ENCODE measurements around the gene SLIT1. TPM values are rescaled to one million over a fixed set of nuclear protein-coding genes. Genes with fewer than 3 reads are reported as not detected.

SLIT1 gene
- total and polyA plus RNA-seq, 2 donors (not counting 1 experiment from before 2014, with no cell fraction given): 0.15 to 0.49 TPM

GRCh38 chr10:97081621-97082235, 104.0 kb downstream of the SLIT1 start:
- no peak overlapping the region for H3K4me2 ChIP-seq (replicated peaks; ENCODE audit: low read depth, low read length, poor library complexity, severe bottlenecking)
- ChIA-PET POLR2A (no interaction called here), CTCF (interaction anchor here (0.6 to 3.4 kb wide), 10 partner anchors 9 to 274 kb away, joined by 3 to 45 read pairs (median 4); no protein-coding TSS in a partner anchor)
- no peaks in the 10 kb centered on the region for H3K79me2 ChIP-seq (ENCODE audit: control insufficient read depth, insufficient read depth, low read length)
- H3K9me3 ChIP-seq (ENCODE audit: control extremely low read depth in 1 of 3, control insufficient read depth in 2 of 3, insufficient read depth in 1 of 3, low read length in 2 of 3): no peaks in the 10 kb centered on the region
- H3K36me3 ChIP-seq (replicated peaks in 1 of 2; ENCODE audit: control extremely low read depth in 1 of 2, control insufficient read depth in 1 of 2, extremely low read depth in 1 of 2, insufficient read depth in 2 of 2, low read length in 1 of 2): no peaks in the 10 kb centered on the region
- peaks cover 45% of the 10 kb centered on the region for H3K27me3 Mint-ChIP-seq
- no peak overlapping the region for H2AFZ ChIP-seq (ENCODE audit: insufficient read depth, low read depth, low read length, poor library complexity, severe bottlenecking)
- intact Hi-C loops (cut with micrococcal nuclease): loop anchor here (2.0 kb wide), 1 partner anchor 129 kb away; no protein-coding TSS in a partner anchor
- ATAC-seq (ENCODE audit: low read depth): peak; percentile 36
- H3K4me1 ChIP-seq (ENCODE audit: control insufficient read depth in 2 of 2, insufficient read depth in 2 of 2, low read length in 2 of 2): no peaks in the 10 kb centered on the region
- peak; percentile 67 for DNase-seq
- WGBS (ENCODE audit: insufficient coverage): 4% methylated on average over 5 of the region's 6 CpGs
- no peak overlapping the region for H3K9ac ChIP-seq (ENCODE audit: low read length)
- H3K27ac ChIP-seq (ENCODE audit: low read length in 2 of 2): no peak overlapping the region
- H3K27me3 ChIP-seq (replicated peaks in 1 of 4; ENCODE audit: control extremely low read depth in 1 of 4, control insufficient read depth in 3 of 4, insufficient read depth in 4 of 4, low read length in 3 of 4): peaks cover 0 to 8% (median 4%) of the 10 kb centered on the region in 4 experiments
- H3K4me3 Mint-ChIP-seq: no peak overlapping the region
- no peaks in the 10 kb centered on the region for H4K20me1 ChIP-seq (ENCODE audit: control insufficient read depth, insufficient read depth, low read length, poor library complexity, severe bottlenecking)
- no peaks in the 10 kb centered on the region for H3K4me1 Mint-ChIP-seq
- no peaks in the 10 kb centered on the region for H3K9me3 Mint-ChIP-seq (ENCODE audit: insufficient read depth)
- H3K4me3 ChIP-seq (ENCODE audit: control extremely low read depth in 1 of 5, extremely low read depth in 1 of 5, insufficient read depth in 1 of 5, low read depth in 2 of 5, low read length in 4 of 5): no peak overlapping the region
- peak; percentile 66 for TF ChIP-seq CTCF (IDR thresholded peaks at IDR 0.05)
- no peak for TF ChIP-seq EZH2 (IDR thresholded peaks at IDR 0.05; ENCODE audit: borderline replicate concordance, insufficient read depth, low read depth, low read length, poor library complexity, severe bottlenecking)
- H3K27ac Mint-ChIP-seq: no peak overlapping the region

- Histone ChIP-seq H3K27ac (ENCODE audit: low read length in 2 of 2) (no peak overlapping the region), H3K36me3 (replicated peaks in 1 of 2; ENCODE audit: control extremely low read depth in 1 of 2, control insufficient read depth in 1 of 2, extremely low read depth in 1 of 2, insufficient read depth in 2 of 2, low read length in 1 of 2) (no peaks in the 10 kb centered on the region), H3K4me2 (replicated peaks; ENCODE audit: low read depth, low read length, poor library complexity, severe bottlenecking) (no peak overlapping the region), H4K20me1 (ENCODE audit: control insufficient read depth, insufficient read depth, low read length, poor library complexity, severe bottlenecking) (no peaks in the 10 kb centered on the region), H3K27me3 (replicated peaks in 1 of 4; ENCODE audit: control extremely low read depth in 1 of 4, control insufficient read depth in 3 of 4, insufficient read depth in 4 of 4, low read length in 3 of 4) (peaks cover 0 to 8% (median 4%) of the 10 kb centered on the region in 4 experiments), H2AFZ (ENCODE audit: insufficient read depth, low read depth, low read length, poor library complexity, severe bottlenecking) (no peak overlapping the region), H3K4me3 (ENCODE audit: control extremely low read depth in 1 of 5, extremely low read depth in 1 of 5, insufficient read depth in 1 of 5, low read depth in 2 of 5, low read length in 4 of 5) (no peak overlapping the region), H3K9me3 (ENCODE audit: control extremely low read depth in 1 of 3, control insufficient read depth in 2 of 3, insufficient read depth in 1 of 3, low read length in 2 of 3) (no peaks in the 10 kb centered on the region), H3K79me2 (ENCODE audit: control insufficient read depth, insufficient read depth, low read length) (no peaks in the 10 kb centered on the region), H3K9ac (ENCODE audit: low read length) (no peak overlapping the region), H3K4me1 (ENCODE audit: control insufficient read depth in 2 of 2, insufficient read depth in 2 of 2, low read length in 2 of 2) (no peaks in the 10 kb centered on the region)
- Mint-ChIP-seq H3K4me3 (no peak overlapping the region), H3K4me1 (no peaks in the 10 kb centered on the region), H3K27me3 (peaks cover 44% of the 10 kb centered on the region), H3K9me3 (ENCODE audit: insufficient read depth) (no peaks in the 10 kb centered on the region), H3K27ac (no peak overlapping the region)
- TF ChIP-seq CTCF (IDR thresholded peaks at IDR 0.05) (no peak), EZH2 (IDR thresholded peaks at IDR 0.05; ENCODE audit: borderline replicate concordance, insufficient read depth, low read depth, low read length, poor library complexity, severe bottlenecking) (no peak)
- no peak for DNase-seq
- intact Hi-C loops (cut with micrococcal nuclease): loop anchor here (2.0 kb wide), 1 partner anchor 131 kb away; no protein-coding TSS in a partner anchor
- no peak for ATAC-seq (ENCODE audit: low read depth)
- WGBS (ENCODE audit: insufficient coverage): 55% methylated on average over 3 of the region's 7 CpGs
- POLR2A ChIA-PET: no interaction called here
- CTCF ChIA-PET: interaction anchor here (1.1 to 3.4 kb wide), 5 partner anchors 9 to 133 kb away, joined by 3 to 45 read pairs (median 4); no protein-coding TSS in a partner anchor
Measured at GRCh38 chr10:97080051-97080776, 105.5 kb downstream of the SLIT1 start.
